GM23248 (cell line): ENCODE data around the gene TANGO6. TPM values are rescaled to one million over a fixed set of nuclear protein-coding genes. Genes with fewer than 3 reads are reported as not detected.

Source experiments
- DNase-seq: peaks from one replicate; pipeline ENCODE4 v3.0.0-alpha.2; 2015
- H2AFZ ChIP-seq: fragments of 200-600 bp; sonication (generic); 2 replicates; pipeline ENCODE4 v1.6.1; 2016; ENCODE audit warnings: antibody characterized with exemption
- H3F3A ChIP-seq: fragments of 200-600 bp; sonication (generic); 2 replicates; pipeline ENCODE4 v1.6.1; 2016; ENCODE audit warnings: mild to moderate bottlenecking, antibody characterized with exemption, mixed run types; ENCODE audit not compliant: insufficient read depth
- H3K27ac ChIP-seq: fragments of 200-600 bp; sonication (generic); 2 replicates; pipeline ENCODE4 v1.5.1; 2016; ENCODE audit warnings: mild to moderate bottlenecking
- H3K27me3 ChIP-seq: fragments of 200-600 bp; sonication (generic); replicated peaks from 2 replicates; pipeline ENCODE4 v1.6.1; 2016; ENCODE audit warnings: mild to moderate bottlenecking; ENCODE audit not compliant: insufficient read depth
- H3K36me3 ChIP-seq: fragments of 200-600 bp; sonication (generic); 2 replicates; pipeline ENCODE4 v1.6.1; 2016; ENCODE audit warnings: low read depth, mild to moderate bottlenecking
- H3K4me1 ChIP-seq: fragments of 200-600 bp; sonication (generic); 2 replicates; pipeline ENCODE4 v1.6.1; 2016; ENCODE audit warnings: mild to moderate bottlenecking; ENCODE audit not compliant: insufficient read depth
- H3K4me2 ChIP-seq: fragments of 200-600 bp; sonication (generic); one replicate; pipeline ENCODE4 v1.6.1; 2016; ENCODE audit warnings: mild to moderate bottlenecking; ENCODE audit not compliant: unreplicated experiment
- H3K4me3 ChIP-seq: fragments of 200-600 bp; sonication (generic); 2 replicates; pipeline ENCODE4 v1.5.1; 2016; ENCODE audit warnings: mild to moderate bottlenecking
- H3K79me2 ChIP-seq: fragments of 200-600 bp; sonication (generic); 2 replicates; pipeline ENCODE4 v1.6.1; 2016; ENCODE audit warnings: mild to moderate bottlenecking; ENCODE audit not compliant: insufficient read depth
- H3K9ac ChIP-seq: fragments of 200-600 bp; sonication (generic); 2 replicates; pipeline ENCODE4 v1.6.1; 2016; ENCODE audit warnings: mild to moderate bottlenecking
- H3K9me2 ChIP-seq: fragments of 200-600 bp; sonication (generic); 2 replicates; pipeline ENCODE4 v1.6.1; 2016; ENCODE audit warnings: mixed run types, mild to moderate bottlenecking, moderate library complexity; ENCODE audit not compliant: insufficient read depth
- H3K9me3 ChIP-seq: fragments of 200-600 bp; sonication (generic); one replicate; pipeline ENCODE4 v1.6.1; 2017; ENCODE audit warnings: low read depth
- H4K20me1 ChIP-seq: fragments of 200-600 bp; sonication (generic); 2 replicates; pipeline ENCODE4 v1.6.0; 2016; ENCODE audit not compliant: insufficient read depth
- EZH2 ChIP-seq: fragments of 200-600 bp; sonication (generic); IDR thresholded peaks from 2 replicates; pipeline ENCODE4 v1.6.1; 2018; ENCODE audit warnings: antibody characterized with exemption, mild to moderate bottlenecking; ENCODE audit not compliant: insufficient read depth, poor library complexity, severe bottlenecking
- EZH2phosphoT487 ChIP-seq: fragments of 200-600 bp; sonication (generic); IDR thresholded peaks from 2 replicates; pipeline ENCODE4 v1.6.1; 2018; ENCODE audit warnings: antibody characterized with exemption, moderate library complexity, mild to moderate bottlenecking, low read depth; ENCODE audit not compliant: insufficient read depth
- WGBS, 2 experiments: methylation state at CpG; one replicate each; pipeline ENCODE4 v1.1.6; 2015 to 2017; ENCODE audit warnings: low lambda C conversion rate in 2 of 2, low coverage in 1 of 2; ENCODE audit errors: missing lambda C conversion rate in 2 of 2; 5-methylcytosine and 5-hydroxymethylcytosine counted together
- in situ Hi-C: fragments of 300-500 bp; cut with MboI; formaldehyde crosslinking; loops from 2 replicates; pipeline ENCODE4 v1.15.0; 2020
- polyA plus RNA-seq: library from polyadenylated mRNA; unstranded; fragments of >200 nt; fragmentation: Nextera tagmentation; extraction: Ambion mirVana; gene quantifications from 2 replicates; pipeline ENCODE4 v1.2.1, GENCODE V29; 2016
- total RNA-seq: library from RNA; depleted of rRNA; stranded (reverse); fragments of >200 nt; shearing (Covaris generic); gene quantifications from 2 replicates; pipeline ENCODE4 v1.2.3, GENCODE V29; 2014

The TANGO6 gene
- total and polyA plus RNA-seq, 2 experiments from 2014 or later, result 7.8 to 12.8 TPM

DNA sequence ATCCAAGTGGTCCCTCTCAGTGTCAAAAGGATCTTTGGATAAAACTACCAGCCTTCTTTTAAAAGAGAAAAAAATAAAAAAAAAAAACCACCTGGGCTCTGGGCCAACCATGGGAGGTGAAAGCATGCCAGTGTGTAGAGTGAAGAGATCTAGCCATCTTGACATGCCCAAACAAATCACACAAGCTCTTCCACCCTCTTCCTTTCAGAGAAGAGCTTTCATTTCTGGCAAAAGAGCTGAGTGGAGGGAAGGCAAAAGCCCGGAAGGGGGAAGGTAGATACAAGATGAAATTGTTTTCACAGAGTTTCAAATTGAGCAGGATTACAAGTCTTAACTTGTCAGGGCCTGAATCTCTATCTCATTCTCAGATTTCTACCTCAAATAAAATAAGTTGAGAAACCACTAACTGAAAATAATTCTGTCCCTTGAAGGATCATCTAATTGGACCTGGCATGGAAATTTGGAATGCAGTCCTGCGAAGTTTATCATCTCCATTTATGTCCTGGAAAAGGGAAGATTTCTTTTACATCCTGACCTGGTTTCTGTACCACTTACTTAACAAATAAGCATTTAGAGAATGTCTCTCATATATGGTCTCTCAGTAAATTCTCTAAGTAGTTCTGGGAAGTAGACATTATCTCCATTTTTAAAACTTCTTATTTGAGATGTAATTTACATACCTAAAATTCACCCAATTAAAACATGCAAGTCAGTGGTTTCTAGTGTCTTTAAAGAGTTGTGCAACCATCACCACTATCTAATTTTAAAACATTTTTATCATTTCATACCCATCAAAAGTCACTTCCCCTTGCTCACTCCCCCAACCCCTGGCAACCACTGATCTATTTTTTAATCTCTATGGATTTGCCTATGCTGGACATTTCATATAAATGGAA lies 93.7 kb downstream of the TANGO6 start:
- H3K27ac ChIP-seq, result 0 out of 2 replicates have a peak overlapping the region, but pooled peaks have one; percentile 3
- H3F3A ChIP-seq, result peaks cover 10% of the 10 kb centered on the region; the same call in 1 of the 2 replicates
- in situ Hi-C loops, result no loop called here
- no peak overlapping the region for H3K4me3 ChIP-seq
- no peaks in the 10 kb centered on the region for H3K27me3 ChIP-seq
- peak overlapping the region; percentile 49 for H2AFZ ChIP-seq
- no peak overlapping the region for H3K4me2 ChIP-seq
- peaks cover 4% of the 10 kb centered on the region for H3K9me3 ChIP-seq
- no peaks in the 10 kb centered on the region; the same call in 1 of the 2 replicates for H3K4me1 ChIP-seq
- no peaks in the 10 kb centered on the region for H3K9me2 ChIP-seq
- no peaks in the 10 kb centered on the region for H3K79me2 ChIP-seq
- 88 to 90% methylated on average over 2 of the region's 2 CpGs for WGBS, 2 experiments
- no peaks in the 10 kb centered on the region for H4K20me1 ChIP-seq
- TF ChIP-seq EZH2phosphoT487 (no peak), EZH2 (no peak)
- H3K36me3 ChIP-seq, result no peaks in the 10 kb centered on the region
- H3K9ac ChIP-seq, result no peak overlapping the region
- peak; percentile 5 for DNase-seq

GRCh38 chr16:68939692-68940320 lies 96.5 kb downstream of the TANGO6 start:
- no peak overlapping the region for H3K4me2 ChIP-seq
- no peaks in the 10 kb centered on the region for H3K9me2 ChIP-seq
- no peak overlapping the region for H3K4me3 ChIP-seq
- H3K9ac ChIP-seq, result no peak overlapping the region
- no peaks in the 10 kb centered on the region; the same call in 1 of the 2 replicates for H3K36me3 ChIP-seq
- no peak for TF ChIP-seq EZH2phosphoT487
- no peak for TF ChIP-seq EZH2
- no peaks in the 10 kb centered on the region for H3K79me2 ChIP-seq
- H3K27ac ChIP-seq, result no peak overlapping the region
- H3F3A ChIP-seq, result peaks cover 10% of the 10 kb centered on the region; the same call in 1 of the 2 replicates
- H3K4me1 ChIP-seq, result no peaks in the 10 kb centered on the region; the same call in 1 of the 2 replicates
- in situ Hi-C loops, result no loop called here
- 90 to 96% methylated on average over 3 of the region's 3 CpGs for WGBS, 2 experiments
- no peaks in the 10 kb centered on the region for H3K27me3 ChIP-seq
- no peaks in the 10 kb centered on the region for H4K20me1 ChIP-seq
- no peak for DNase-seq
- H2AFZ ChIP-seq, result no peak overlapping the region
- peaks cover 4% of the 10 kb centered on the region for H3K9me3 ChIP-seq

DNA sequence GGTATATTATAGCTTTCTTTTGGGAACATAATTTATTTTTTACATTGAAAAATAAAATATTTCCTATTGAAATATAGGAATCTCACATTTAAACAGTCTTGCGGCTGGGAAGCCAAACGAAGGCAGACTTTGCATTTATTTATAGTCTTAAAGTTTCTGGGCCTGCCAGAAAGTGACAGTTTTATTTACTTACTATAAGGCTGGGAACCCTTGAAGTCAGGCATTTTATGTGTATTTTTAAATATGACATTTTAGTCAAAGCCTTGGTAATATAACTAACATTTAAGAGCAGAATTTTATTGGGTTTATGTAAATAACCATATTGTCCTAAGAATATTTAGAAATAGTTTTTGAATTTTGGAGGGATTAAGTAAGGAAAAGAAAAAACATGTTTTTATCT lies 97.5 kb downstream of the TANGO6 start:
- Histone ChIP-seq H3K36me3 (no peaks in the 10 kb centered on the region; the same call in 1 of the 2 replicates), H3K9ac (no peak overlapping the region), H3F3A (peaks cover 10% of the 10 kb centered on the region; the same call in 1 of the 2 replicates), H3K4me1 (no peaks in the 10 kb centered on the region; the same call in 1 of the 2 replicates), H4K20me1 (no peaks in the 10 kb centered on the region), H3K27me3 (no peaks in the 10 kb centered on the region), H3K79me2 (no peaks in the 10 kb centered on the region), H3K27ac (no peak overlapping the region), H2AFZ (no peak overlapping the region), H3K9me3 (peaks cover 4% of the 10 kb centered on the region), H3K4me2 (no peak overlapping the region), H3K4me3 (no peak overlapping the region), H3K9me2 (no peaks in the 10 kb centered on the region)
- WGBS, 2 experiments, result 88 to 96% methylated on average over 2 of the region's 2 CpGs
- in situ Hi-C loops, result no loop called here
- TF ChIP-seq EZH2 (no peak), EZH2phosphoT487 (no peak)
- no peak for DNase-seq

GRCh38 chr16:68943961-68944360 lies 100.6 kb downstream of the TANGO6 start:
- in situ Hi-C loops, result no loop called here
- no peaks in the 10 kb centered on the region; the same call in 1 of the 2 replicates for H3K36me3 ChIP-seq
- no peaks in the 10 kb centered on the region for H3F3A ChIP-seq
- no peaks in the 10 kb centered on the region for H3K9me3 ChIP-seq
- no peak overlapping the region for H3K27ac ChIP-seq
- no peaks in the 10 kb centered on the region for H3K9me2 ChIP-seq
- no peak overlapping the region for H2AFZ ChIP-seq
- no peak overlapping the region for H3K4me3 ChIP-seq
- no peak for DNase-seq
- no peaks in the 10 kb centered on the region for H3K27me3 ChIP-seq
- H3K9ac ChIP-seq, result no peak overlapping the region
- no peaks in the 10 kb centered on the region for H3K79me2 ChIP-seq
- WGBS, 2 experiments, result 90 to 100% methylated on average over 1 of the region's 1 CpG
- no peak for TF ChIP-seq EZH2phosphoT487
- no peak for TF ChIP-seq EZH2
- no peak overlapping the region for H3K4me2 ChIP-seq
- no peaks in the 10 kb centered on the region for H4K20me1 ChIP-seq
- H3K4me1 ChIP-seq, result no peaks in the 10 kb centered on the region
